DMS 273 (cell line): ENCODE data around the gene CYBA.
A peak's percentile ranks its signal among the peaks of the same experiment; 100 is the strongest.

Experiments
- DNase-seq: peaks from one replicate; lab custom pipeline; 2025; ENCODE audit not compliant: unreplicated experiment; lab: John Stamatoyannopoulos, UW

Gene CYBA

GRCh38 chr16:88647178-88648070, 3.4 kb downstream of the CYBA start:
- DNase-seq = no peak

GRCh38 chr16:88646345-88647034, 4.4 kb downstream of the CYBA start:
- no peak for DNase-seq

GRCh38 chr16:88645941-88646340, 4.9 kb downstream of the CYBA start:
- DNase-seq = no peak

GRCh38 chr16:88645455-88645854, 5.4 kb downstream of the CYBA start:
- DNase-seq = no peak

GRCh38 chr16:88643644-88643932, 7.3 kb downstream of the CYBA start:
- no peak for DNase-seq

- no peak for DNase-seq
These were observed 7.8 kb downstream of the CYBA start for GRCh38 chr16:88642881-88643643.

GRCh38 chr16:88640498-88641247, 10.2 kb downstream of the CYBA start:
- no peak for DNase-seq

- no peak for DNase-seq
These were observed 10.8 kb downstream of the CYBA start for GRCh38 chr16:88640039-88640495.

- DNase-seq = peak; percentile 63
These were observed 11.4 kb downstream of the CYBA start for GRCh38 chr16:88639231-88640038.

GRCh38 chr16:88638323-88639230, 12.3 kb downstream of the CYBA start, which contains the start of gene IL17C:
Gene IL17C, plus strand, starts transcription at chr16:88638572. Its CDS starts 70 bp downstream, at chr16:88638642.
- DNase-seq = no peak

- DNase-seq = no peak
These were observed 14.2 kb downstream of the CYBA start for GRCh38 chr16:88636488-88637265.

GRCh38 chr16:88635671-88636319, 15.1 kb downstream of the CYBA start:
- no peak for DNase-seq

GRCh38 chr16:88634994-88635670, 15.7 kb downstream of the CYBA start:
- no peak for DNase-seq

GRCh38 chr16:88634141-88634993, 16.5 kb downstream of the CYBA start:
- no peak for DNase-seq

- peak; percentile 49 for DNase-seq
These were observed 17.1 kb downstream of the CYBA start for GRCh38 chr16:88633684-88634140.

GRCh38 chr16:88632587-88632930, 18.3 kb downstream of the CYBA start:
- no peak for DNase-seq
